T-helper 2 cell (primary cell): ENCODE data around the gene SLC25A34.

Experiments
- DNase-seq, 5 experiments: peaks; one replicate each; pipeline versions ENCODE4 v3.0.0 to v3.0.0-alpha.2; 2012 to 2022

The SLC25A34 gene

DNA sequence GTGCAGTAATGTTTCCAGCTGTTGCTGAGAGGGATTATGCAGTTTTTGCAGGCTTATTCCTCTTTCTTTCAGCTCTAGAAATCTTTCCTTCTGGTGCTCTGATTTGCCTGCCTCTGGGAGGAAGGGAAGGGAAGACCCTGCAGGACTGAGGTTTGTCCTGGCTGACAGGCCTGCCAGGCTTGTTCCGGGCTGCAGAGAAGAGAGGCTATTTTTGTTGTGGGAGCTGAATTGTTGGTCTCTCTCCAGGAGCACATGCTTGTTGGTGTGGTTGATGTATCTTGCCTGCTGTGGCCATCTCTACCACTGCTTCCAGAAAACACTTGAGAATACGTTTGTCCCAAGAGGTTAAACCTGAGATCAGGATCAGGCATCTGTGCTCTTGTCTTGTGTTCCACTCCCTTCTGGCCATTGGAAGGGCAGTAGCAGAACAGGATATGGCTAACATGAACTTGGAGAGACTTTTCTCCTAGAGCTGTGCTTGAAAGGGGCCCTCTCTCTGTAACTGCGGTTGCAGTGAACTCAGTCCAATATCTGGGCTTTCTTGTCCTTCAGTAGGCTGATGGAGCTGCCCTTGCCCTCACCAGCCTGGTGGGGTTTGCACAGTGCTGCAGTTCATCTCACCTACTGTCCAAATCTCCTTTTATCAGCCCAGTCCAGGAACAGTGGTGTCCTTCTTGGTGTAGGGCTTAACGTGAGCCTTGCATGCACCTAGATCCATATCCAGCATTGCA is 21.5 kb upstream of the SLC25A34 start:
- DNase-seq = no peak

- no peak for DNase-seq
These were observed 18.5 kb upstream of the SLC25A34 start for GRCh38 chr1:15717418-15718125.

GRCh38 chr1:15718199-15718601 is 17.9 kb upstream of the SLC25A34 start:
- DNase-seq = no peak

GRCh38 chr1:15719381-15720120 is 16.5 kb upstream of the SLC25A34 start:
- DNase-seq = no peak

DNA sequence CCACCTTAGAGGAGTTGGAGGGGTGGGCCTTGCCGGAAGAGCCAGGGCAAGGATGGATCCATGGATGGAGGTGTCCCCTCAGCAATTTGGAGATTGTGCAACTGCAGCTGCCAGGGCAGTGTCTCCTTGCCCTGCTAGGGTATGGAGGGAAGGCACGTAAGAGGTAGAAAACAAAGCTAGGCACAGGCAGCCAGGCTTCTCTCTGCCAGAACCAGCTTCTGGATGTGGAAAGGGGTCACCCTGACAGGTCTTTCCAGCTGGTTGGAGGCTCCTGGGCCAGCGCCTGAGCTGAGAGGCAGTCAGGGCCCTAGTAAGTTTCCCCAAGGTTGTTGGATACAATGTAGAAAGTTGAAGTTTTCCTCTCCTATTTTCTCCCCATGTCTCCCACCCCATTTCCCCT is 15.2 kb upstream of the SLC25A34 start:
- DNase-seq = no peak

DNA sequence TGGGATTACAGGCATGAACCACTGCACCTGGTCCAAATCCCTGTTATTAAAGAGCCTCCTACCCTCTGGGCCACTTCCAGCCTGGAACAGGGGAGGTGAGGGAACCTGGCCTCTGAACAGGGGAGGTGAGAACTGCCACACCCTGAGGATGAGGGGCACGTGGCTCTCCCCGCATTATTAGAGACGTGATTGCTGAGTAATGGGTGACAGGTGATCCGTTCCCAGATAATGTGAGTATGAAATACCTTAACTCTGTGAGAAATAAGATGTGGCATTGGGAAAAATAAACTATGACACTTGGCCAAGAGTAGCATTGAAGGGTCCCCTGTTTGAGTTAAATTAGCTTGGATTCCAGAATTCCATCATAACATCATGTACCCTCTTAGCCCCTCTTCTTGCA is 13.6 kb upstream of the SLC25A34 start:
- DNase-seq = no peak

GRCh38 chr1:15722836-15723532 is 13.1 kb upstream of the SLC25A34 start:
- DNase-seq = no peak

DNA sequence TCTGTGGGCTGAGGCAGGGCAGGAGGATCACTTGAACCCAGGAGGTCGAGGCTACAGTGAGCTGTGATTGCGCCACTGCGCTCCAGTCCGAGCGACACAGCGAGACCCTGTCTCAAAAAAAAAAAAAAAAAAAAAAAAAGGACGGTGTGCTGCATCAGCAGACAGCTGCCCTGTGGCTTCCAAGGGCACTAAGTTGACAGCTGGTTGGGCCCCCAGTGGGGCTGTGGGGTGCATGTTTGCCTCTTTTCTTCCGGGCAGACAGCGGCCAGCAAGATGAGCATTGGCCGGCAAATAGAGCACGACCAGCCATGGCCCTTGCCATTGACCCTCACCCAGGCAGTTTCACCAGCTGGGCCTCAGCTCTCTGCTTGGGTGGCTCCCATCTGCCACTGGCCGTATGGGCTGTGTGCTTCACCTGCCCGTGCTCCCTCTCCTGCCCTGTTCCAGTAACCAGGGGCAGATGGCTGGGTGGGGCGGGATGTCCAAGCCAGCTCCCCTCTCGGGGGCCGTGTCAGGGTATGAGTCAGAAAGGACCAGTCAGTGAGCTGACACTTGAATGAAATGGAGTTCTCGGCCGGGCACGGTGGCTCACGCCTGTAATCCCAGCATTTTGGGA is 12.3 kb upstream of the SLC25A34 start:
- no peak for DNase-seq

GRCh38 chr1:15724949-15725880 is 10.8 kb upstream of the SLC25A34 start:
- no peak for DNase-seq

DNA sequence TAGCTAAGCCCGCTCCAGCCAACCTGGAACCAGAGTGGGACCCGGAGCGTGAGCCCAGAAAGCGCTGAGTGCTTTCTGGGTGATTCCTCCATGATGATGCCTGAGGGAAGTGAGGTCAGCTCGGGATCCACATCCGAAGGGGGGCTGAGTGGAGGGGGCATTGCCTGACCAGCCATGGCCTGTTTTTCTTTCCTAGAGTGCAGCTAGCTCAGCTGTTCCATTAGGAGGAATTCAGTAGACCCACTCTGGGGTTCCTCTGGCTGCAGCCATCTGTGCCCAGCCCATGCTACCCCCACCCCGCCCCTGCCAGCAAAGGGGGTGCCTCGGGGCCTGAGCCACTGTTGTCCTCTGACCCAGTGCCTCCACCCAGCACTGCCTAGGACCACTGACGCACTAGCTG is 9.6 kb upstream of the SLC25A34 start:
- DNase-seq = no peak

DNA sequence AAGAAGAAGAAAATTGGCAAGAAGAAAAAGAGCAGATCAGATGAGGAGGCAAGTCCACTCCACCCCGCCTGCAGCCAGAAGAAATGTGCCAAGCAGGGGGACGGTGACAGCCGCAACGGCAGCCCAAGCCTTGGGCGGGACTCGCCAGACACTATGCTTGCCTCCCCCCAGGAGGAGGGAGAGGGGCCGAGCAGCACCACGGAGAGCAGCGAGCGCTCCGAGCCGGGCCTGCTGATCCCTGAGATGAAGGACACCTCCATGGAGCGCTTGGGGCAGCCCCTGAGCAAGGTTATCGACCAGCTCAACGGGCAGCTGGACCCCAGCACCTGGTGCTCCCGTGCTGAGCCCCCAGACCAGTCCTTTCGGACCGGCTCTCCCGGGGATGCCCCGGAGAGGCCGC is 9.0 kb upstream of the SLC25A34 start:
- no peak for DNase-seq

- DNase-seq = no peak
These were observed 8.6 kb upstream of the SLC25A34 start for GRCh38 chr1:15727424-15727823.

GRCh38 chr1:15727866-15728534 is 8.1 kb upstream of the SLC25A34 start:
- DNase-seq = no peak

DNA sequence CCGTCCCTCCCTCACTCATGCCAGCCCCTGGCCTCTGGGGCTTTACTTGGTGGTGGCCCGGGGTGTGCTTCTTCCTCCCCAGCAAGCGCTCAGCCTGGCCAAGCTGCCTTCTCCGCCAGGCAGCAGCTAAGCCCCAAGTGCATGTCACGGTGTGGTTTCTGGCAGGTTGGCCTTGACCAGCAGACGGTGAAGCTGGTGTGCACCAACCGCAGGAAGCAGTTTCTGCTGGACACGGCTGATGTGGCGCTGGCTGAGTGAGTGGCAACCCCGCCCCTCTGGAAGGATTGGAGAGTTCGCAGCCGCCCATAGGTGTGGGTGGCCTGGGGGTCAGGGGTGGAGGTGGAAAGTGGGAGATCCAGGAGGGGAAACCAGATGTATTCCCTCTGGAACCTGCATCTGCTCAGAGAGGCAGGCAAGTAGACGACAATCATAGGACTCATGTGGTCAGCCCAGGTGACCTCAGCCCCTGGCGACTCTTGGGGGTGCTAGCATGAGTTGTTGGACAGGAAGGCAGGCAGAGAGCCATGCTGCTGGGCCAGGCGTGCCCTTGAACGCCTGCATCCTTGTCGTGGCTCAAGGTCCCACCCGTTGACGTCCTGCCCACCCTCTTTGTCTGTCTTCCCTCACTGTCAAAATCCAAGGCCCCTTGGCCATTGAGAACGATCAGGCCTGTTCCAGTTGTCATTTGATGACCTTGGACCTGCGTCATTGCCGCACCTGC is 7.0 kb upstream of the SLC25A34 start:
- DNase-seq = no peak

DNA sequence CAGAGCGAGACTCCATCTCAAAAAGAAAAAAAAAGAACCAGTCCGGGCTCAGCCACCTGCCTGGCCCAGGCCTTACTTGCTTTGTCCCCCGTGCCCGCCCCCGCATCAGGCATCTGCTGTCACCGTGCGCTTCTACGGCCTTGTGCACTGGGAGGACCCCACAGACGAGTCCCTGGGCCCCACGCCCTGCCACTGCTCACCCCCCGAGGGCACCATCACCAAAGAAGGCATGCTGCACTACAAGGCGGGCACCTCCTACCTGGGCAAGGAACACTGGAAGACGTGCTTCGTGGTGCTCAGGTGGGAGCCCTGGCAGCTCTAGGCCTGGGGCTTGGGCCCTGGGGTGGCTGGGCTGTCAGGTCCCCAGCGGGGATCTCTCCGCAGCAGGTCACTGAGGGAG is 5.6 kb upstream of the SLC25A34 start:
- no peak for DNase-seq

DNA sequence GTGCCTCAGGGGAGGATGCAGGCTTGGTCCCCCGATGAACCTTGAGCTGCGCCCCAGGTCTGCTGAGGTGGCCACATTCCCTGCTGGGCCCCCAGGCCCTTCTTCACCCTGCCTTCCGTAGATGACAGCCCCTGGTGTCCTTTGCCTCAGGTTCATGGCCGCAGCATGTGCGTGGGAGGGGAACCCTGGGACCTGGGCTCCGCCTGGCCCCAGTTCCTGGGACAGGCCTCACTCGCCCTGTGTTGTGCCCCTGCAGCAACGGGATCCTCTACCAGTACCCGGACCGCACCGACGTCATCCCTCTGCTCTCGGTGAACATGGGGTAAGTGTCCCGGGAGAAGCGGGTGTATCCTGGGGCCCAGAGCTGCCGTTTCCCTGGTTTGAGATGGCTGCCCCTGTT is 5.1 kb upstream of the SLC25A34 start:
- DNase-seq = no peak

GRCh38 chr1:15731735-15732685 is 4.0 kb upstream of the SLC25A34 start:
- DNase-seq = no peak

- DNase-seq = no peak
These were observed 3.4 kb upstream of the SLC25A34 start for GRCh38 chr1:15732686-15733081.

DNA sequence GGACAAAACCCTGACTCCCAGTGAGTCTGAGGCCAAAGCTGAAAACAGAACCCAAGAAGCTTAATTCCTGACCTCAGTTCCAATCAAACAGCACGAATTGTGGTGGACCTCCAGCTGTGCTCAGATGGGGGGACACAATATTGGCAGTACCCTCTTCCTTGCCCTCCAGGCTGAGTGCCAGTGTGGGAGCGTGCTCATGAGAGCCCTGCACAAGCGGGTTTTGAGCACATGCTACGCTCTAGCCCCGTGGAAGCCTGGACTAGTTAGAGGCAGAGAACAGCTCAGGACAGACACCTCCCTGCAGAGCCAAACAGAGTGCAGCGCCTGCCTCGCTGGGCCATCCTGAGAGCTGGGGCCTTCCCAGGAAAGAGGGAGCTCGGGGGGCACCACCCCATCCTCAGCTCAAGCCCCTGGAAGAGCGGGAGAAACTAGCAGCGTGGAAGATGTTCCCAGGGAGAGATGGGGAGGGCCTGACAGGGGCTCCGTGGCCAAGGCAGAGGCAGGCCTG is 2.8 kb upstream of the SLC25A34 start:
- no peak for DNase-seq
